Activated CD8-positive, alpha-beta memory T cell treated with anti-CD3 and anti-CD28 coated beads for 36 hours (primary cell): Measurements from ENCODE around the gene HSPA4. TPM values are rescaled to one million over a fixed set of nuclear protein-coding genes. Genes with fewer than 3 reads are reported as not detected.

Experiments used
- CTCF ChIA-PET: fragments of 350-600 bp; sonication (Branson Sonifier 250); formaldehyde crosslinking; loops from one replicate; lab custom pipeline; 2021; ENCODE audit warnings: antibody characterized with exemption; lab: Charles Lee
- POLR2A ChIA-PET: fragments of 350-600 bp; sonication (Branson Sonifier 250); formaldehyde crosslinking; loops from one replicate; lab custom pipeline; 2021; ENCODE audit warnings: antibody characterized with exemption; lab: Charles Lee
- total RNA-seq, 2 experiments: library from RNA; stranded (reverse); gene quantifications; one replicate each; pipeline ENCODE4 v1.2.3, GENCODE V29; 2021

The HSPA4 gene
- total RNA-seq, 2 experiments from 2014 or later: 249 to 254 TPM

- CTCF ChIA-PET: no interaction called here
- POLR2A ChIA-PET: no interaction called here
Observed at GRCh38 chr5:133142782-133143181, 91.0 kb downstream of the HSPA4 start.

DNA sequence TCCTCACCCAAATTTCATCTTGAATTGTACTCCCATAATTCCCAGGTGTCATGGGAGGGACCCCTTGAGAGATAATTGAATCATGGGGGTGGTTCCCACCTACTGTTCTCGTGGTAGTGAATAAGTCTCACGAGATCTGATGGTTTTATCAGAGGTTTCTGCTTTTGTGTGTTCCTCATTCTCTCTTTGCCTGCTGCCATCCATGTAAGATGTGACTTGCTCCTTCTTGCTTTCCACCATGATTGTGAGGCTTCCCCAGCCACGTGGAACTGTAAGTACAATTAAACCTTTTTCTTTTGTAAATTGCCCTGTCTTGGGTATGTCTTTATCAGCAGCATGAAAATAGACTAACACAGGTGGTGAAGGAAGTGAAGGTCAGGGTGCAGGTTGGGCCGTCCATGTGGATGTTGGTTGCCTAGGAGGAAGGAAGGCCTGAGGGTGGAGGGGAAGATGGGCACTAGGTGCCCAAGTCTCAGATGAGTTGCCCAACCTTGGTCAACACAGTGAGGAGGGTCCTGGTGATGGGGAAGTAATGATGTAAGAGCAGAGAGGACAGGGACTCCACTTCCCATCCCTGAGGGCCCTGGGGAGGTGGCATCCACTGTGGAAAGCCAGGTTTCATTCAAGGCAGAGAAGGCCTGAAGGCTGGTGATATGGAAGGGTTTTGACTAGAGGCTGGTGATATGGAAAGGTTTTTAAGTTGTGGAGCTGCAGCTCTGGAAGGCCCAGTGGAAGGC is 92.6 kb downstream of the HSPA4 start:
- CTCF ChIA-PET: no interaction called here

DNA sequence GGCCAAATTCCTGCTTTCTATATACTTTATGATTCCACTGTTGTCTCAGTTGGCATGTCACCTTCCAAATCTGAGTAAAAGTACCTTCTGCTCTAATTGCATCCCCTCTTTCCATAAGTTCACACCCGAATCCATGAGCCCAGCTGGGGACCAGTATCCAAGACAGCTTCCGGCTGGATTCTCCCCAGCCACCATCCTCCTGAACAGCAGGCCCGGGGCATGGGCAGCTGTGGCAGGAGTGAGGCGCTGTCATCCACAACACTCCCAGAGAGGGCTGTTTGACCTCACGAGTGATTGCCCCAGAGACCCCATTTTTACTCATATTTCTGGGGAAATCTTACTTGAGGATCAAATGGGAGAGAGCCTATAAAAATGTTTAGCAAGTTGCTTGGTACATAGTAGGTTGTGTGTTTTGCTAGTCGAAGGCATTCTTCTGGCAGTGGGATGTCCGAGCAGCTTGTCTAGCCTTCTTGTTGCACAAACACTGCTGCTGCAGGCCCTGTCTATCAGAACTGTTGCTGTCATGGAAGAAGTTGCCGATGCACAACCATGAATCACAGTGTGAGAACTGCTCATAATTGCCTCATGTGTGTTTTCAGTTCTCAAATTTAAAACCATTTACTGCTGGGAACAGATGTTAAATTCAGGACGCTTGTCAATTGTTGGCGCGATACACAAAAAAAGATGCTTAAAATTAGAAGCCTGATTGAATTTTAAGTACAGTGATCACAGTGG is 93.8 kb downstream of the HSPA4 start:
- POLR2A ChIA-PET: no interaction called here
- CTCF ChIA-PET: interaction anchor here (0.6 kb wide), 2 partner anchors 133 to 423 kb away, joined by 3 read pairs; no protein-coding TSS in a partner anchor

More for the DNA sequence above, 92.6 kb downstream of the HSPA4 start:
- POLR2A ChIA-PET: no interaction called here

GRCh38 chr5:133147411-133147810 is 95.6 kb downstream of the HSPA4 start:
- ChIA-PET CTCF (no interaction called here), POLR2A (no interaction called here)

GRCh38 chr5:133147815-133148567 is 96.2 kb downstream of the HSPA4 start:
- CTCF ChIA-PET: no interaction called here
- POLR2A ChIA-PET: no interaction called here

DNA sequence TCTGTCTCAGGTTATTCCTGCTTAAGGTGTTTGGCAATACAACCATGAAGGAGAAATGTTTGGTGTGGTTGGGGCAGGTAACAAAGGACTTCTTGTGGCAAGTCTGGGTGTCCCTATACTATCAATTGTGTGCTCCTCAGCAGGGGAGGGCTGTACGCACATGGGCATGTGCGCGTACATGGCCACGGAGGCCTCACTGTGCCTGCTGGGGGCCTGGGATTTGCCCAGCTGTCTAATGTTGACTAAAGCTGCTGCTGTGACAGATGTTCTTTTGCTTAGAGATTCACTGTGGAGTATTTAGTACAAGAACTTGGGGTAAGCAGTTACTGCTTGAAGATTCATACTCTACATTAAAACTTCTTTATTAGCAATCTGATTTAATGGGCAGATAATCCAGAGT is 97.5 kb downstream of the HSPA4 start:
- ChIA-PET CTCF (no interaction called here), POLR2A (no interaction called here)

DNA sequence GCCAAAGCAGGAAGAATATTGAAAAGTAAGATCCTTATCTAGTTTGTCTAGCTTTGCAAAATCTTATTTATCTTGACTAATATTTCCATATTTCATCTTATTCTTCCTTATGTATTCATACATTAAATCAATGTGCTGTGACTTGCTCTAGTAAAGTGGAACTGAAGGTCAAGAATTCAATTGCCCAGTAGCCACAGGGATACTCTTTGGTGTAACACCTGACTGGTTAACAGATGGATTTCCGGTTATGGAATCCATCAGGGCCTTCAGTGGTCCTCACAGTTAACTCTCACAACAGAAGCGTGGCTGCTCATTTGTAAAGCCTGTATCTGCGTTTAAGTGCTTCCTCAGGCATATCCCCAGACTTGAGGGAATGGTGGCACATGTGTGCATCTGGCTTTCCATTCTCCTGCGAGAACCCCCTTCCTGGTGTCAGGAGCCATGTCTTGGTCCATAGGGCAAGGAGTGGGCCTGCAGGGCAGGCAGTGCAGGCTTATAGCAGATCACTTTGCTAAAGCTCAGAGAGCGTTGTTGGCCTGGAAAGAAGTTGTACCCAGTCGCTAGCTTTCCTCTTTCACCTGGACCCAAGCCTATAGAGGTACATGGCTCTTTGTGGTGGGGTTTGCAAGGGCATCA is 99.2 kb downstream of the HSPA4 start:
- ChIA-PET CTCF (no interaction called here), POLR2A (no interaction called here)

DNA sequence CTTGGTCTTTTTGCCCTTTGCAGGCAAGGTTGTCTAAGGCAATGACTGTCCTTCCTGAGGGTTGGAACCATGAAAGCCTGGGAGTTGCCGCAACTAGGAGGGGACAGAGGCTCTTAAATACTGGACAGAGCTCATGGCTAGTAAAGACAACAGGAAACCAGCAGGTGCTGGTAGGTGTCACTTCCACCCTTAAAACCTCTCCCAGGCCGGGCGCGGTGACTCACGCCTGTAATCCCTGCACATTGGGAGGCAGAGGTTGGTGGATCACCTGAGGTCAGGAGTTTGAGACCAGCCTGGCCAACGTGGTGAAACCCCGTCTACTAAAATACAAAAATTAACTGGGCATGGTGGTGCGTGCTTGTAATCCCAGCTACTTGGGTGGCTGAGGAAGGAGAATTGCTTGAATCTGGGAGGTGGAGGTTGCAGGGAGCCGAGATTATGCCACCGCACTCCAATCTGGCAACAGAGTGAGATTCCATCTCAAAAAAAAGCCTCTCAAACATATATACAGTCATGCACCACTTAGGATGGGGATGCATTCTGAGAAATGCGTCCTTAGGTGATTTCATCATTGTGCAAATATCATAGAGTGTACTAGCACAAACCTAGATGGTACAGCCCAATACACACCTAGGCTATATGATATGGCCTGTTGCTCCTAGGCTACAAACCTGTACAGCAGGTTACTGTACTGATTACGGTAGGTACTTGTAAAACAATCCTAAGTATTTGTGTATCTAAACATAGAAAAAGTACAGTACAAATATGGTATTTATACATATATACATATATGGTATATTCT is 102.7 kb downstream of the HSPA4 start:
- POLR2A ChIA-PET: no interaction called here
- CTCF ChIA-PET: no interaction called here

DNA sequence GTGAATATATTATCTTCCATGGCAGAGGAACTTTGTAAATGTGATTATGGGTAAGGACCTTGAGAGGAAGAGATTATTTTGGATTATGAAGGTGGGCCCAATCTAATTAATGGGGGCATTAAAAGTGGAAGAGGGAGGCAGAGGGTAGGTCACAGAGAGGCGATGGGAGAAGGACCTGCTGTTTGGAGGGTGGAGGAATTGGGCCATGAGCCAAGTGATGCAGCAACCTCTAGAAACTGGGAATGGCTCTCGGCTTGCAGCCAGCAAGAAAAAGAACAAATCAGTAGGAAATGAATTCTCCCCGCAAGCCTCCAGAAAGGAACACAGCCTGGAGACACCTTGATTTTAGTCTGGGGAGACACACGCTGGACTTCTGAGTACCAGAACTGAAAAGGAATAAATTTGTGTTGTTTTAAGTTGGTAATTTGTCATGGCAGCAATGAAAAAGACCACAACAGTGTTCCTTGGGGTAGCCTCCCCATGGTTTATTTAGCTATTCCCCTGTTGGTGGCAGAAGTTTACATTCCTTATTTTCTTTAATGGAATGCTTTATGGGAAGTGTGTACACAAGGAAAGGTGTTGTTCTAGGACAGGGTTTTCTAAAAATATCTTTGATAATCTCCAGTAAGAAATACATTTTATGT is 103.6 kb downstream of the HSPA4 start:
- ChIA-PET CTCF (no interaction called here), POLR2A (no interaction called here)

Other genes starting within 250 kb of the HSPA4 start
- under 1 TPM; 0.06 TPM for gene SOWAHA, start 238.7 kb upstream of the HSPA4 start, total RNA-seq
- 1 to 10 TPM; 1.6 to 1.9 TPM for gene SHROOM1, start 221.4 kb upstream of the HSPA4 start, total RNA-seq
- gene GDF9, start 185.5 kb upstream of the HSPA4 start, total RNA-seq: under 1 TPM; 0.23 to 0.27 TPM
- gene UQCRQ, start 185.4 kb upstream of the HSPA4 start, total RNA-seq: 100 to 1,000 TPM; 621 to 661 TPM
- 1 to 10 TPM; 3.5 to 3.9 TPM for gene LEAP2, start 178.3 kb upstream of the HSPA4 start, total RNA-seq
- gene AFF4, start 88.4 kb upstream of the HSPA4 start, total RNA-seq: 10 to 100 TPM; 23.2 to 25.7 TPM
- gene ZCCHC10, start 25.5 kb upstream of the HSPA4 start, total RNA-seq: 10 to 100 TPM; 29.9 to 30.6 TPM